ENCODE results near the gene CDCA5.

Gene CDCA5

GRCh38 chr11:65083134-65083833 lies 556 bp downstream of the CDCA5 start:
- TF ChIP-seq CTCF (IDR thresholded peaks at IDR 0.05; ENCODE audit: insufficient read depth, low read depth, low read length, missing control alignments): no peak
- no peak for DNase-seq (ENCODE audit: low read depth)
- H3K4me3 ChIP-seq (ENCODE audit: low read length): peak overlapping the region; percentile 98

- DNase-seq (ENCODE audit: low read depth): no peak
- no peak overlapping the region for H3K4me3 ChIP-seq (ENCODE audit: low read length)
- TF ChIP-seq CTCF (IDR thresholded peaks at IDR 0.05; ENCODE audit: insufficient read depth, low read depth, low read length, missing control alignments): no peak
Measured at GRCh38 chr11:65078786-65079342, 5.0 kb downstream of the CDCA5 start.

- DNase-seq (ENCODE audit: low read depth): peak; percentile 67
- no peak overlapping the region for H3K4me3 ChIP-seq (ENCODE audit: low read length)
- TF ChIP-seq CTCF (IDR thresholded peaks at IDR 0.05; ENCODE audit: insufficient read depth, low read depth, low read length, missing control alignments): peak; percentile 83
Measured at GRCh38 chr11:65078151-65078550, 5.7 kb downstream of the CDCA5 start.

- TF ChIP-seq CTCF (IDR thresholded peaks at IDR 0.05; ENCODE audit: insufficient read depth, low read depth, low read length, missing control alignments): no peak
- H3K4me3 ChIP-seq (ENCODE audit: low read length): no peak overlapping the region
- DNase-seq (ENCODE audit: low read depth): peak; percentile 14
Measured at GRCh38 chr11:65077451-65077850, 6.4 kb downstream of the CDCA5 start.

- H3K4me3 ChIP-seq (ENCODE audit: low read length): no peak overlapping the region
- DNase-seq (ENCODE audit: low read depth): no peak
- TF ChIP-seq CTCF (IDR thresholded peaks at IDR 0.05; ENCODE audit: insufficient read depth, low read depth, low read length, missing control alignments): no peak
Measured at GRCh38 chr11:65072631-65072966, 11.2 kb downstream of the CDCA5 start.

GRCh38 chr11:65071907-65072630 lies 11.8 kb downstream of the CDCA5 start:
- DNase-seq (ENCODE audit: low read depth): no peak

More at GRCh38 chr11:65071907-65072630, 11.8 kb downstream of the CDCA5 start:
- TF ChIP-seq CTCF (IDR thresholded peaks at IDR 0.05; ENCODE audit: insufficient read depth, low read depth, low read length, missing control alignments): no peak
- no peak overlapping the region for H3K4me3 ChIP-seq (ENCODE audit: low read length)
